HuH-7 (cell line): ENCODE results near the gene LCORL.
"Not testable (repeated sequence)": the region's sequence is repeated elsewhere in the genome, so short reads cannot be mapped to it uniquely, and the experiment has no call there.

Experiments
- DNase-seq: peaks from one replicate; pipeline ENCODE4 v3.0.0; 2011; ENCODE audit warnings: low spot score

The LCORL gene

DNA sequence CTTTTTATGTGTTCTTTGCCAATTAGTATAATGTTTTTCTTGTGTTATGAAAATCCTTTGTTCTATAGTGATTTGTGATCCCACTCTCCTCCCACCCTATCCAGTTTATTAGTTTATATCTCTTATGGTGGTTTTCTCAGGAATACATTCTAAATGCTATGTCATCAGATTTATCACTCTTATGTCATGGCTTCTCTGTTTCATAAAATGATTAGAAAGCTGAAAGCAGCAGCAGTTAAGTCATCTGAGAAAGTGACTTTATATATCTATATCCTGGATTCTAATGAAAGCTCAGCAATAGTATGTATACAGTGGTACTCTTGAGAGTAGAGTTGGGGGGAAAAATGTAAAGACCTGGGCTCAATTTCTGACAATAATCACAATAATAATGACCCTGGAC, 169.6 kb downstream of the LCORL start:
- no peak for DNase-seq

DNA sequence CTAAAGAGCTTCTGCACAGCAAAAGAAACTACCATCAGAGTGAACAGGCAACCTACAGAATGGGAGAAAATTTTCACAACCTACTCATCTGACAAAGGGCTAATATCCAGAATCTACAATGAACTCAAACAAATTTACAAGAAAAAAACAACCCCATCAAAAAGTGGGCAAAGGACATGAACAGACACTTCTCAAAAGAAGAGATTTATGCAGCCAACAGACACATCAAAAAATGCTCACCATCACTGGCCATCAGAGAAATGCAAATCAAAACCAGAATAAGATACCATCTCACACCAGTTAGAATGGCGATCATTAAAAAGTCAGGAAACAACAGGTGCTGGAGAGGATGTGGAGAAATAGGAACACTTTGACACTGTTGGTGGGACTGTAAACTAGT, 171.3 kb downstream of the LCORL start:
- not testable (repeated sequence) for DNase-seq

- no peak for DNase-seq
These were observed 175.3 kb downstream of the LCORL start for GRCh38 chr4:17846266-17846665.

GRCh38 chr4:17823871-17824669, 197.5 kb downstream of the LCORL start:
- no peak for DNase-seq

GRCh38 chr4:17817027-17817426, 204.5 kb downstream of the LCORL start:
- peak; percentile 14 for DNase-seq

DNA sequence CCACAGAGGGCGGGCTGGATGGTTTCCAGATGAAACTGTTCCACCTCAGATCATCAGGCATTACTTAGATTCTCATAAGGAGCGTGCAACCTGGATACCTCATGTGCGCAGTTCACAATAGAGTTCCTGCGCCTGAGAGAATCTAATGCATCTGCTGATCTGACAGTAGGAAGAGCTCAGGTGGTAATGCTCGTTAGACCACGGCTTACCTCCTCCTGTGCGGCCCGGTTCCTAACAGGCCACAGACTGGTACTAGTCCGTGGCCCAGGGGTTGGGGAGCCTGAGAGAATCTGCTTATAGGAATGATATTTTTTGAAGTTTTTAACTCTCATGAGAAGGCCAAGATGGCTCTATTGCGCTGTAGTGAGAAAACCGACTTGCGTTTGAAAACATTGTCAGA, 205.4 kb downstream of the LCORL start:
- no peak for DNase-seq

- DNase-seq: no peak
These were observed 207.4 kb downstream of the LCORL start for GRCh38 chr4:17814140-17814539.

DNA sequence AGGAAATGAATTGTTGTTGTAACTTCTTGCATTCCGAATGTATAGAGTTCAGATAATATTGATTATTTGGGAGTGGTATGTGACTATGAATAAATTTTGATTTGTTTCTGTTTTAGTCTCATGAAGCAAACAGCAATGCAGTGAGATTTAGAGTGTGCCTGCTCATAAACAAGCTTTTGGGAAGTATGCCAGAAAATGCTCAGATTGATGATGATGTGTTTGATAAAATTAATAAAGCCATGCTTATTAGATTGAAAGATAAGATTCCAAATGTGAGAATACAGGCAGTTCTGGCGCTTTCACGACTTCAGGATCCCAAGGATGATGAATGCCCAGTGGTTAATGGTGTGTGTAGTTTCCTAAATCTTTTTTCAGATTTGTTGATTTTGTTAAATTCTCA, 208.8 kb downstream of the LCORL start:
- DNase-seq: no peak

DNA sequence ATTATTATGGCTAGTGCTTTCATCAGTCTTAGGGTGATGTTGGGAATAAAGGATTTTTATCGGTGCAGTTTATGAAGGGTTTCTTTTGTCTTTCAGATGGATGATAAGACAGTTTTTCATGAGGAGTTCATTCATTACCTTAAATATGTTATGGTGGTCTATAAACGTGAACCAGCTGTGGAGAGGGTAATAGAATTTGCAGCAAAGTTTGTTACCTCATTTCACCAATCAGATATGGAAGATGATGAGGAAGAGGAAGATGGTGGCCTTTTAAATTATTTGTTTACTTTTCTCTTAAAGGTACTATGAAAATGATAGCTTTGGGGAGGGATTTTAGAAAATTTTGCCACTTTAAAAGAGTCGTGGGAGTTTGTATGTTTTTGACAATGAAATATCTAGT, 209.4 kb downstream of the LCORL start:
- DNase-seq: no peak

DNA sequence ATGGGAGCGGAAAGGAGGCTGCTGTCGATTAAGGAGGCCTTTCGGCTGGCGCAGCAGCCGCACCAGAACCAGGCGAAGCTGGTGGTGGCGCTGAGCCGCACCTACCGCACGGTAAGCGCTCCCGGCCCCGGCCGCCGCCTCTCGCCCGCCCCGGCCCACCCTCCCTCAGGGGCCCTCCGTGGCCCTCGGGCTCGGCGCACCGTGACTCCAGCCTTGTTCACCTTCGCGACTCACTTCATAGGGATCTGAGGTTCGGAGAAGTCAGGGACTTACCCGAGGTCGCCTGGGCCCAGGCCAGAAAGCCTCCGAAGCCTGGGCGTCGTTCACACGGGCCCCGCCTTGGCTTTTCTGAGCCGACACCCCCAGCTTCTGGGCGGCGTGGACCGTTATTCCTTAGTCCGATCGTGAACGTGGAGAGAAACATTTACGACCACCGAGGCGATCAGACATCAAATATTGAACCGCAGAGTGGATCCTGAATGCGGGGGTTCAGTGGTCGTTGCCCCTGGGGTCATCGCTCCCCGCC, 210.4 kb downstream of the LCORL start:
- DNase-seq: no peak

DNA sequence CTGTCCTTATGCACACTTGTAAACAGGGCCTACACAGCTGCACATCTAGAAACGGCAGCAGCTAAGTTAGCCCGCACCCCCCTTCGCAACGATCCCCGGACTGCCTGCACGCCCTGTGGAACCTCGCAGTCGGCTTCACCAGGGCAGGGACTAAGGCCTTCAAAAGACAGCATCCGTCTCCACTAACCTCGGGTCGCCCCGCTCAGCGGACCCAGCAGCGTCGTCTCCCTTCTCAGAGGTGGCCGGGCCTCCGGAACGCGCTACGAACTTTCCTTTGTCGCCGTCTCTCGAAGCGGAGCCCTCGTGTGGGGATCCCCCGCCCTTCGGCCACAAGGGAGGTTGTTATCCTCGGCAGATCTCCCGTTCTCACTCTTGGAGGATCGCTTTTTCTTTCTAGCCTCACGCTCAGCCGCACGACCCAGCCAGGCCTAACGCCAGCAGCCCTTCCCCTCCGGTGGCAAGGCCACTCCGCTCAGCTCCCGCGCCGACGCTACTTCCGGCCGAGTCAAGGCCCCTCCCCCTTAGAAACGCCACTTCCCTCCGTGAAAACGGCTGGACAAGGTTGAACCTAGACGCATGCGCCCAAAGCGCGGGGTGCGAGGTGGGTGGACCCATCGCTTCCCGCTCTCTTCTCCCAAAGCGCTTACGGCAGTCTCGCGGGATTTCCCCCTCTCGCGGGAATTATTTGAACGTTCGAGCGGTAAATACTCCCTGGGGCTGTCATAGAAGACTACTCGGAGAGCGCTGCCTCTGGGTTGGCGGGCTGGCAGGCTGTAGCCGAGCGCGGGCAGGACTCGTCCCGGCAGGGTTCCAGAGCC, 211.1 kb downstream of the LCORL start, which contains the start of the genes DCAF16 and NCAPG:
Gene DCAF16 (minus strand): TSS at position 498 of the 818 bp plus-strand sequence. CDS start 6,616 bp downstream, outside the sequence.
Gene NCAPG (plus strand): TSS at position 720 of the 818 bp plus-strand sequence. CDS start 99 bp downstream, outside the sequence.
- peak; percentile 95 for DNase-seq

DNA sequence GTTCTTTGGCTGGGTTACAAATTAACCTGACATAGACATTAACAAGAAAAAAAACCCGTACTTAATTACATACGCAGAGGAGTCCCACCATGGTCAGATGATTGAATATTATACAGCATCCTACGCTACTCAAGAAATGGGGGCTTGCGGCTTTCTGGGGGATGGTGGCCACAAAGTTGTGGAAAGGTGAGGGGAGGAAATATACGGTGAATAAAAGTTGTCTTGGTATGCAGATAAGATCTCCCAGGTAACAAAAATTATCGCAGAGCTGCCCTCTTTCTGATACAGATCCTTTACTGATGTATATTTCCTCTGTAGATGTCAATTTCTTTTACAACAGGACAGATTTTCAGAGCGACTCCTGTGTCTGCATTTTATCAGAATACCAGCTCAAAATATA, 211.9 kb downstream of the LCORL start:
- DNase-seq: no peak

DNA sequence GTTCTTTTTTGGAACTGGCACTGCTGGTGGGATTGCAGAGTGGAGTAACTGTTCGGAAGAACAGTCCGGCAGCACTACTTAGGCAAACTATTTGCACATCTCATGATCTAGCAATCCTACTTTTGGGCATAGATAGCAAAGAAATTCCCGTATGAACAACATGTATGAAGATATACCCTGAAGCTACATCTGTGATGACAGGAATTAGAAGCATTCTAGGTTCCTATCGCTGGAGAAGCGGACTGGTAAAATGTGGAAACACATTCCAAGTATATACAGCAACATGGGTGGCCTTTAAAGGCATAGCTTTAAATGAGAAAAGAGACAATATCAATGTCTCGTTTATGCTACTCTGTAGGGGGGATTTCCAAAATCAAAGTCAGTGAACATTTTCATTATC, 214.1 kb downstream of the LCORL start:
- DNase-seq: no peak

- DNase-seq: no peak
These were observed 215.9 kb downstream of the LCORL start for GRCh38 chr4:17805580-17806155.

DNA sequence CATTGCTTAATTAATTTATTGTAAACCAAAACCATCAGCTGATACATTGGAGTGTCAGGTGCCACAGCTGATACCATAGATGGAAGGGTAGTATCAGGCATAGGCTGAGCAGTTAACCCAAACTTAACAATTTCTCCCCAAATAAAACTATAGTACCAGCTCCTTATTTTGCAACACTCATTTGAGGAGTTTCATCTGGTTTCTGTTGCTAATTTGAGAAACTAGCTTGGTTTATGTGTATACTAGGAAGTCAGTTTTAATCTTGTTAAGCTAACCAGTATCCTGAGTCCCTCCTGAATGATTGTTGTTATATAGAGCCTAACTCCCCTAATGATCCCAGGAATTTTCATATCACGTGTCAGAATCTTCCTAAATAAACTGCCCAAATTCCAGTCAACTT, 223.7 kb downstream of the LCORL start:
- DNase-seq: no peak

- DNase-seq: no peak
These were observed 226.8 kb downstream of the LCORL start for GRCh38 chr4:17794730-17795129.
